ENCODE measurements around the gene ICA1.

DNA sequence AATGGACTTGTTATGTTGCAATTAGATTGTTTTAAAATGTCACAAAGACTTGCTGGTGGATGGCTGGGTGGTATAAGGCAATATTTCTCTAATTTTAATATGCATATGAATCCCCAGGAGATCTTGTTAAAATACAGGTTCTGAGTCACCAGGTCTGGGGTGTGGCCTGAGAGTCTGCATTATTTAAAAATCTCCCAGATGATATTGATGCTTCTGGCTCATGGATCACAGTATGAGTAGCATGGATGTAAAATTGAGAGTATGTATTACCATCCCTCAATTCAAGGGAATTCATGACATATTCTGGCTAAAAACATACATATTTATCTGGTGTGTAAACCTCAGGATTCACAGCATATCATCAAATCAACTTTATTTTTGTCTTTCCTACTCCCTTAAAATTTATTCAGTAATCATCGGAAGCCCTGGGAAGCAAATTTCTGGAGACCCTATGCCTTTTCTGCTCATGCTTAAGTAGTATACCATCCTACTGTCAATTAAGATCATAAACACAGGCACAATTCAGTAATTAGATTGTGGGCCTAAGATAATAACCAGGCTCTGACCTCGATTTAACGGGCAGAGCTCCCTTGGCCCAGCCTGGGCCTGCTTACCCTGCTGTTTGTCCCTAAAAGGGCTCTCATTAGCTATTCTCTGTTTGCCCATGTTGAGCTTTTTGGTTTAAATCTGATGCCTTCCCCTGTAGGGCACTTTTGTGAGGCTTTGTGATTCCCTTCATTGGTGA lies 29.6 kb upstream of the ICA1 start:
- TF ChIP-seq, protein P1, sequence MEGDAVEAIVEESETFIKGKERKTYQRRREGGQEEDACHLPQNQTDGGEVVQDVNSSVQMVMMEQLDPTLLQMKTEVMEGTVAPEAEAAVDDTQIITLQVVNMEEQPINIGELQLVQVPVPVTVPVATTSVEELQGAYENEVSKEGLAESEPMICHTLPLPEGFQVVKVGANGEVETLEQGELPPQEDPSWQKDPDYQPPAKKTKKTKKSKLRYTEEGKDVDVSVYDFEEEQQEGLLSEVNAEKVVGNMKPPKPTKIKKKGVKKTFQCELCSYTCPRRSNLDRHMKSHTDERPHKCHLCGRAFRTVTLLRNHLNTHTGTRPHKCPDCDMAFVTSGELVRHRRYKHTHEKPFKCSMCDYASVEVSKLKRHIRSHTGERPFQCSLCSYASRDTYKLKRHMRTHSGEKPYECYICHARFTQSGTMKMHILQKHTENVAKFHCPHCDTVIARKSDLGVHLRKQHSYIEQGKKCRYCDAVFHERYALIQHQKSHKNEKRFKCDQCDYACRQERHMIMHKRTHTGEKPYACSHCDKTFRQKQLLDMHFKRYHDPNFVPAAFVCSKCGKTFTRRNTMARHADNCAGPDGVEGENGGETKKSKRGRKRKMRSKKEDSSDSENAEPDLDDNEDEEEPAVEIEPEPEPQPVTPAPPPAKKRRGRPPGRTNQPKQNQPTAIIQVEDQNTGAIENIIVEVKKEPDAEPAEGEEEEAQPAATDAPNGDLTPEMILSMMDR (IDR thresholded peaks at IDR 0.05): no peak
- TF ChIP-seq POLR2AphosphoS5 (IDR thresholded peaks at IDR 0.05) (no peak), EP300 (IDR thresholded peaks at IDR 0.05) (no peak)

Data from esophagus muscularis mucosa (tissue), 4 donors.